Measurements from ENCODE around the gene RAPGEF4.

The RAPGEF4 gene

DNA sequence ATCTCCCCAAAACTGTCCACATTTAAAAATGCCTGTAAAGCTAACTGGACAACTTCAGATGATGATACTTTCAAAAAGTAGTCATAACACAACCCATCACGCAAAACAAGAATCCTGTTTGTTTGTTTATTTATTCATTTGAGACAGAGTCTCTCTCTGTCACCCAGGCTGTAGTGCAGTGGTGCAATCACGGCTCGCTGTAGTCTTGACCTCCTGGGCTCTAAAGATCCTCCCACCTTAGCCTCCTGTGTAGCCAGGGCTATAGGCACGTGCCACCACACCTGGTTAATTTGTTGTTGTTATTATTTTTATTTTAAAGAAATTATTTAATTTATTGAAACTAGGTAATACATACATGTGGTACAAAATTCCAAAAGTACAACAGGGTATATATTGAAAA is 94.8 kb downstream of the RAPGEF4 start:
- DNase-seq: no peak

DNA sequence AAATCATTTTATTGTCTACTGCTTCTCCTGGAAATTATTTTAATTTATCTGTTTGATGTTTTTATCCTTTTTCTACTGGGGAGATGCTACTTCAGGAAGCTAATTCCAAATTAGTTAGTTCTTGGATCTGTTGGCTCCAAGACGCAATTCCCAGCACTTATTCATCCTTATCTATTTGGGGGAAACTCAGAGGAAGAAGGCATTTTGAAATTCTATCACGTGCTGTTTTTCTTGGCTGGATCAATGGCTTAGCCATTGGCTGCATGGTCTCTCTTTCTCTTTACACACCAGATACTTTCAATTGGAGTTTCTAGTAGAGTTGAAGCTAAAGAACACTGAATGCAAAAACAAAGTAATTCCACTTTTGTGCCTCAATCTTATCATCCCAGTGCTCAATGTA is 98.3 kb downstream of the RAPGEF4 start:
- DNase-seq: no peak

DNA sequence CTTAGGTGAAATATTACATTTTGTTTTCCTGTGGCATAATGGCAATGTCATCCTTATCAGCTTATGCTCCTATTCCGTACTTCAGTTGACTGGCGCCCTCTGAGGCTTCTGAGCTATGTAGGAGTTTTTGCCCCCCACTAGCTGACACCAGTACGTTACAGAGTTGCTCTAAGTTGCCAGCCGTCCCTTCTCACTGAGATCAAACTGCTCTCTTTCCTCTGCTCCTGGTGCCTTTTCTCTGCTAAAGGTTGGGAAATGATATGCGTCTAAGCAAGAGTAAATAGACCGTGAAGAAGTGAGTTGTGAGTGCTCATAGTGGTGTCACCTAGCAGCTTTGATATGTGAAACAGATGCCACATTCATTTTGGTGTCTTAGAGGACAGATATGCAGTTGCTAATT is 99.2 kb downstream of the RAPGEF4 start:
- no peak for DNase-seq

GRCh38 chr2:172836347-172836821 is 100.7 kb downstream of the RAPGEF4 start:
- DNase-seq: peak; percentile 3

GRCh38 chr2:172836827-172837226 is 101.2 kb downstream of the RAPGEF4 start:
- no peak for DNase-seq

DNA sequence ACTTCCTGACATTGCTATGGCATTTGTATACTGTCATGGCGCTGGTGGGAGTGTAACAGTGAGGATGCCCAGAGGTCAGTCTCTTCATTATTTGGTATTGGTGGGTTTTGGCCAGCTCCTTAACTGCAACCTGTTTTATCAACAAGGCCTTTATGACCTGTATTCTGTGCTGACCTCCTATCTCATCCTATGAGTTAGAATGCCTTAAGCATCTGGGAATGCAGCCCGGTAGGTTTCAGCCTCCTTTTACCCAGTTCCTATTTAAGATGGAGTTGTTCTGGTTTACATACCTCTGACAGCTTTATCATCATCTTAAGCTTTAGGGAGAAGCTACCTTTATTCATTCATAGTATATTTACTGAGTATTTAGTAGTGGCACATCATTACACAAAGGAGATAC is 103.8 kb downstream of the RAPGEF4 start:
- no peak for DNase-seq

- DNase-seq: no peak
Observed at GRCh38 chr2:172842511-172843265, 107.0 kb downstream of the RAPGEF4 start.

- no peak for DNase-seq
Observed at GRCh38 chr2:172843266-172843582, 107.6 kb downstream of the RAPGEF4 start.

GRCh38 chr2:172843902-172844715 is 108.5 kb downstream of the RAPGEF4 start:
- no peak for DNase-seq

GRCh38 chr2:172845028-172845630 is 109.5 kb downstream of the RAPGEF4 start:
- no peak for DNase-seq

DNA sequence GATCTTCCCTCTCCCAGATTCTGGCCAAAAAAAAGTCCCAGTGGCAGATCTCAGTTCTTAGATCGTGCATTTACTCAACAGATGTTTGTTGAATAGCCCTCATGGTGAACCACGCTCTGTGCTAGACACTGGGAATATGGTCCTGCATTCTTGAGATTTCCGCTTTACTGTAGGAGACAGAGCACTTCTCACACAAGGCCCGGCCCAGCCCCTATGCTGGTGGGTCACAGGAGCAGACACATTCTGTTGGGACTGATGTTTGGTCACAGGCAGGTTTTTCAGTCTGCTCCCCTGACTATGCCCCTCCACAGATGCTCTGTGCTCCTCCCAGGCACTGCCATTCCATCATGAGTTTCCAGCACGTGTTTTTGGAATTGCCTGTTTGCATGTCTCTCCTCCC is 110.9 kb downstream of the RAPGEF4 start:
- DNase-seq: no peak

DNA sequence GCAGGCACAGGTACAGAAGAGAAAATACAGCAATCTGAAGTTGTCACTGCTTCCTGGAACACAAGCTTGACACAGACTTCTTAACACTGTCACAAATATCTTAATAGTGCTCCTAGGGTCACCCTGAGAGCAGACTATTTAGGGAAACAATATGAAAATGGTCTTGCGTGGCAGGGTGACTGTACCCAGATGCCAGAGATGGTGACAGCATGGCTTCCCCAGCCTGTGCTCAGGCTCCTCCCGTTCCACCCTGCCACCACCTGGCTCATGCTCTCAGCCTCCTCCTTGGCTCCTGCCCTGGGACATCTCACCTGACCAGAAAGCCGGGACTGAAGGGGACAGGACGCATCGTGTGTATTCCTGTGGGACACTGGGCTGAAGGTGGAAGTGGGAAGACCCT is 111.5 kb downstream of the RAPGEF4 start:
- no peak for DNase-seq

- DNase-seq: no peak
Observed at GRCh38 chr2:172848519-172848918, 112.9 kb downstream of the RAPGEF4 start.

DNA sequence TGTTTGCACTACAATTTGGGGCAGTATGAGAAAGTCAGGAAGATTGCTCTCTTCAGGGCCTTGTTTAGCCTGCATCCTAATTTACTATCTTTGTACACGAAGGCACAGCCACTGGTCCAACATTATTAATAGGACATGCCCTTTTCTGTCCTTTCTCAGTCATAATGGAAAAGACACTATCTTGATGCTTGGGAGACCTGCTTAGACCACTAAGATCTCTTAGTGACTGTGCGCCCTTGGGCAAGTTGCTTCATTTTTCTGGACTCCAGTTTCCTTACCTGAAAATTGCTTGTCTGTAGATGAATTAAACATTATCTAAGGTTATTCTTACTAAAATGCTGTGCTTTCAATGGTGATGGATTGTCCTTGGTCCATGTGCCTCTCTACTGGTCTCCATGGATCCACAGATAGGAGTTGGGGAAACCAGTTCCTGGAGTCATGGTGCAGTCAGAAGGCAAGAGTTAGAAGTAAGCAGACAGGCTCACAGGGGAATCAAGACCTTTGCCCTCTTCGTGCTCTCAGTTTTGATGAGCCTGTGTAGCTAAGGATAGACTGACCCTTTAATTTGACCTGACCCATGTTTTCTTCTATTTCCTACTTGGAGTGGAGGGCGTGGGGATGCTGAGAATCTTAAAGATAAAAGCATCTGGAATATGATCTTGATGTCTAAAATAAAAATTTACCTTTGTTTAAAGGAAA is 114.0 kb downstream of the RAPGEF4 start:
- DNase-seq: no peak

GRCh38 chr2:172855588-172855987 is 119.9 kb downstream of the RAPGEF4 start:
- DNase-seq: no peak

DNA sequence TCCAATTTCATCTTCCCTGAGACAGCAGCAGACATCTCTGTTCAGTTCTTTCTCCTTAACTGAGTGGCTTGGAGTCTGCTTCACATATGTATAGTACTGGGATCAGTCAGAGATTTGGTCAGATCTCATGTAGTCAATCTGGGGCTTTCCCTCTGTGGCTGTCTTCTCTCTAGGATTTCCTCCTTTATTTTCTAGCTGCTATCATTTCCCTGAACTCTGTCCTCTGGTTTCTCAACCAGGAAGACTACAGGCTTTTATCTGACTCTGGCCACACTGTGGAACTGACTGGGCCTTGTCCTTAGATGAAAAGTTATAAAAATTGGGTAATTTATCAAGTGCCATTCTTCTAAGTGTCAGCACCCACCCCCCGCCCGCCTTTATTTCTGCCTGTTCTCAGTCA is 121.0 kb downstream of the RAPGEF4 start:
- DNase-seq: no peak

DNA sequence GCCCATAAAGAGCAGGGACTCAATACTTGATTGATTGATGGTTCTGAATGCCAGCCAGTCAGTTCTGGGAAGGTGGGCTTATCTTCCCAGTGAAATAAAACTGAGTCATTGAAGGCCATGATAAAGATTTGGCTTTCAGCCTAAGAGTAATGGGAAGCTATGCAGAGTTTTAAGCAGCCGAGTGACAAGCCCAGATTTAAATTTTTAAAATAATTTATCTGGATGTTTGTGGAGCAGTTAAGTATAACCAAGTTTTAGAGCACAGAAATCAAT is 122.8 kb downstream of the RAPGEF4 start:
- no peak for DNase-seq

GRCh38 chr2:172859581-172860335 is 124.1 kb downstream of the RAPGEF4 start:
- DNase-seq: no peak

DNA sequence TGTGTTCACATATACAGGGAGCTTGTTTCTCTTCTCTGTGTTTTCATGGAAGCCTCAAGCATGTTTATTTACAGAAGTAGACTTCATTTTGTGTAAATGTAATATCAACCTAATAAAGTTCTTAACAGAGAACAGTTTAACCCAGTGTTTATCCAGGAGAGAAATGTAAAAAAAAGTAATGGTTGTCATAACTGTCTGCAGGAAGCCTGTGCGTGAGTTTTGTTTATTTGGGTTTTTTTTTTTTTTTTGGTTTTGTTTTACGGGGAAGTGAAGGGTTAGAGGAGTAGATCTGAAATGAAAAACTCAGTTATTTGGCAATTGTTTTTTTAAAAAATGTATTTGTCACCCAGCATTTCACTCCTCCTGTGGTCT is 124.7 kb downstream of the RAPGEF4 start:
- DNase-seq: no peak

DNA sequence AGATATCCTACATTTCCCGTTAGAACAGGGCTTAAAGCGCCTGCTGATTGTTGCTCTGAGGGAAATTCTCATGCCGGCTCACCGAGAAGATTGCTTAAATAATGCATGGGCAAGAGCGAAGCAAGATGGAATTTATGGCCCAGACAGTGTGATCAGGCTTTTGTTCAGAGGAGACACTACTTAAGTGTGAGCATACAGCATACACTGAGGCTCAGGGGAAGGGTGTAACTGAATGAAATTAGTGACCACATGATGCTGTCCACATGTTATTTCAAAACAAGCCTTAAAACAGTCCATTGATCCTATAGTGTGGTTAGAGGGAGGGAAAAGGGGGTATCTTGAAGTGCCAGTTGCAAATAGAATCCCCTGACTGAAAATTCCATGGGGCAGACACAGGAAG is 125.5 kb downstream of the RAPGEF4 start:
- DNase-seq: no peak

DNA sequence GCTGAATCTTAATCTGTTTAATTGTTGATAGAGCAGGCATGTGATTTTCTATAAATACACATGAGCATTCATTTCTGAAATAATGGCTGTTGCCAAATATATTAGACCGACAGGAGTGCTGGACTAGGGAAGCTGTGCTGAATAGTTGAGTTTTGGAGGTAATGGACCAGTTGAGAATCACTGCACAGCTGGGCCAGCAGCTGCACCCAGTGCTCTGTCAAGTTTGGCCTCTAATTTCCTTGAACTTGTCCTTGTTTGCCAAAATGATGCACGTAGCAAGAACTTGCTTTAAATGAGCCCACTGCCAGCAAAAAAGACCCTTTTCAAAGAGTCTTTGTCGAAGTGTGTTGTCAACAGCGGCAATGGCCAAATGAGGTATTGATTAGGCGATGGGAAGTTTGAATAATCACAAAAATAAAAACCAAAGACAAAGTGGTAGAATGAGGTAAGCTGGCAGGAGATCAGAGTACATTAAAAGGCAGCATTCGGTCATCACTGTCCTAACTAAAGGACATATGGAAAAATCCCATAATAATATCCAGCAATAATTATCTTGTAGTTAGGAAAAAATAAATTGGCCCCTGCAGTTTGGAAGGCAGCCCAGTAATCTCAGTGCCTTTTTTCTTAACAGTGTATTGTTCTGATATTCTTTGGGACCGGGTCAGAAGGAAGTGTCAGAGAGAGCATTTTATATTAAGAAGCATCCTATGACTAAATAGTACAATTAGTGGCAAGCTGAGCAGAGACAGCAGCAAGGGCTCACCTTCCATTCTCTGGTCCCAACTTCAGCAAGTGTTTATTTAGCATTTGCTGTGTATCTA is 126.2 kb downstream of the RAPGEF4 start:
- DNase-seq: no peak

- no peak for DNase-seq
Observed at GRCh38 chr2:172863341-172863740, 127.7 kb downstream of the RAPGEF4 start.
